Lower leg skin (tissue), 4 donors: ENCODE data around the gene FOXI1. TPM values are rescaled to one million over a fixed set of nuclear protein-coding genes. Genes with fewer than 3 reads are reported as not detected.

Experiments used
- DNase-seq, 2 donors: peaks; one replicate each; pipeline ENCODE4 v3.0.0-alpha.2; 2019; ENCODE audit warnings: low spot score in 2 of 2
- H3K4me3 ChIP-seq: fragments of 200-600 bp; sonication (generic); 2 replicates; pipeline ENCODE4 v1.5.1; 2017; ENCODE audit warnings: mild to moderate bottlenecking, low read depth; ENCODE audit not compliant: poor library complexity, severe bottlenecking
- CTCF ChIP-seq, 3 donors: fragments of 450-650 bp; IDR thresholded peaks; one replicate each; pipeline ENCODE4 v1.5.1; 2016; ENCODE audit warnings: antibody characterized with exemption in 3 of 3, mild to moderate bottlenecking in 3 of 3, moderate library complexity in 2 of 3
- POLR2A ChIP-seq, 2 donors: fragments of 450-650 bp; IDR thresholded peaks; one replicate each; pipeline ENCODE4 v1.6.1; 2016 to 2017; ENCODE audit warnings: antibody characterized with exemption in 2 of 2, mild to moderate bottlenecking in 1 of 2, moderate library complexity in 1 of 2
- WGBS, 2 donors: methylation state at CpG; one replicate each; pipeline ENCODE4 v1.1.5; 2018; 5-methylcytosine and 5-hydroxymethylcytosine counted together
- intact Hi-C: fragments of 100-400 bp; cut with DNase I; formaldehyde crosslinking; loops from one replicate; pipeline ENCODE4 v1.15.0; 2023; ENCODE audit warnings: low total_unique reads
- total RNA-seq, 4 donors: library from RNA; depleted of rRNA; stranded (reverse); fragments of >200 nt; gene quantifications; one replicate each; pipeline ENCODE4 v1.1.0, GENCODE V29; 2016

Gene FOXI1
- total RNA-seq, 4 donors from 2014 or later = 0.46 to 5.3 (median 3.4) TPM

- TF ChIP-seq POLR2A (IDR thresholded peaks at IDR 0.05) (no peak), CTCF (IDR thresholded peaks at IDR 0.05) (no peak)
- peak in 1 of 2 donors; percentile 52 for DNase-seq
- WGBS, 2 donors = 86 to 91% methylated on average over 4 of the region's 4 CpGs
- intact Hi-C loops = no loop called here
- H3K4me3 ChIP-seq = no peak overlapping the region
Observed at GRCh38 chr5:170154297-170154696, 48.6 kb downstream of the FOXI1 start.

DNA sequence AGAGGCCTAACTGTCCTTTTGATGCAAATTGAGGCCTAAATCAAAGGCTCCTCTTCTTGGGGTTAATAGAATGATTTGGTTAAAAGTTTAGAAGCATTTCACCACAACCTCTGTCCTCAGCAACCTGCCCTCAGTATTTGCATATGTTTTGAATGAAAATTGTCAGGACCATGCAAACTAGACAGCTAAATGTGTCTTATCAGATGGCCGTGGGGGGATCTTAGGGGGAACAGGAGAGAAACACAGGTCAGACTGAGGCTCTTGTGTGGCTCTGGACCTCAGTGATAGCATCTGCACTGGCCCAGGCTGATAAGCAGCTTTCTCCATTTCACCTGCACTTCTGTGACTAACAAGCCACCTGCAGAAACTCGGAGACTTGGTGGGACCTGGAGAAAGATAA lies 49.0 kb downstream of the FOXI1 start:
- TF ChIP-seq CTCF (IDR thresholded peaks at IDR 0.05) (no peak), POLR2A (IDR thresholded peaks at IDR 0.05) (no peak)
- no peak overlapping the region for H3K4me3 ChIP-seq
- DNase-seq = no peak
- intact Hi-C loops = no loop called here
- WGBS, 2 donors = 81 to 85% methylated on average over 2 of the region's 2 CpGs

DNA sequence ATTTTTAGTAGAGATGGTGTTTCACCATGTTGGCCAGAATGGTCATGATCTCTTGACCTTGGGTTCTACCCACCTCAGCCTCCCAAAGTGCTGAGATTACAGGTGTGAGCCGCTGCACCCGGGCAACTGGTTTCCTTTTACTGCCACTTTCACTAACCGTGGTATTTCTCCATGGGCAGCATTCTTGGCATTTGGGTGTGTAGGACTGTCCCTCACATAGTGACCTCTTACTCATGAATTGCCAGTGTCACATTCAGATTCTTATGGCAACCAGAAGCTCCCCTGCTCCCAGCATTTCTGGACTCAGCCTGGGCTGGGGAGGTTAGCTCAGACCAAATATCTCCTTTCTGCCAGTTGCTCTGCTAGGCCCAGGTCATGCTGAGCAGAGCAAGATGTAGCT lies 50.1 kb downstream of the FOXI1 start:
- DNase-seq = no peak
- intact Hi-C loops = no loop called here
- TF ChIP-seq POLR2A (IDR thresholded peaks at IDR 0.05) (no peak), CTCF (IDR thresholded peaks at IDR 0.05) (no peak)
- H3K4me3 ChIP-seq = no peak overlapping the region
- WGBS, 2 donors = 96 to 97% methylated on average over 3 of the region's 3 CpGs

DNA sequence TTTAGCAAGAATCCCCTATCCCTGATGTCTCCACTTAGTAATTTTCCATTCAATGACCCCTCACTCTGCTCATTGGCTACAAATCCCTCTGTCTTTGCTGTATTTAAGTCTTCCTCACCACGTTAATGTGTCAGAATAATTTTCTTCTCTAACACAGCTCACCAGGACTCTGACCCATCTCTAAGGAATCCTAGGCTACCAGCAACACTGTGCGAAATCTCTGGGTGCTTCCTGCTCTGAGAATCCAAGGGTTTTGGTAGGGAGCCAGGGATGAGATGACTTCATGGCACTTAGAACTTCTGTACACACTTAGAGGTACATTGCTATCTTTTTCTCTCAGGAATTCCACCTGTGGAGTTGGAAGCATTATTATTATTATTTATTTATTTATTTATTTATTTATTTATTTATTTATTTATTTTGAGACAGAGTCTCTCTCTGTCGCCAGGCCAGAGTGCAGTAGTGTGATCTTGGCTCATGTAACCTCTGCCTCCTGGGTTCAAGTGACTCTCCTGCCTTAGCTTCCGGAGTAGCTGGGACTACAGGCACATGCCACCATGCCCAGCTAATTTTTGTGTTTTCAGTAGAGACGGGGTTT lies 53.5 kb downstream of the FOXI1 start:
- TF ChIP-seq CTCF (IDR thresholded peaks at IDR 0.05) (no peak), POLR2A (IDR thresholded peaks at IDR 0.05) (no peak)
- 84 to 85% methylated on average over 5 of the region's 5 CpGs for WGBS, 2 donors
- no peak for DNase-seq
- intact Hi-C loops = no loop called here
- H3K4me3 ChIP-seq = no peak overlapping the region

Other genes with a start within 250 kb of the FOXI1 start
- 1 to 10 TPM in 2 of 4 donors, under 1 TPM in 2; 0.15 to 2.0 (median 0.82) TPM for gene INSYN2B, start 125.4 kb upstream of the FOXI1 start, total RNA-seq
- gene C5orf58, start 127.1 kb downstream of the FOXI1 start, total RNA-seq = under 1 TPM in 1 of 4 donors, not detected in 3; 0.19 TPM
- 1 to 10 TPM; 4.6 to 6.5 (median 5.7) TPM for gene LCP2, start 191.9 kb downstream of the FOXI1 start, total RNA-seq